ENCODE results near the gene TBC1D22B.
A peak's percentile ranks its signal among the peaks of the same experiment; 100 is the strongest.

TBC1D22B gene

DNA sequence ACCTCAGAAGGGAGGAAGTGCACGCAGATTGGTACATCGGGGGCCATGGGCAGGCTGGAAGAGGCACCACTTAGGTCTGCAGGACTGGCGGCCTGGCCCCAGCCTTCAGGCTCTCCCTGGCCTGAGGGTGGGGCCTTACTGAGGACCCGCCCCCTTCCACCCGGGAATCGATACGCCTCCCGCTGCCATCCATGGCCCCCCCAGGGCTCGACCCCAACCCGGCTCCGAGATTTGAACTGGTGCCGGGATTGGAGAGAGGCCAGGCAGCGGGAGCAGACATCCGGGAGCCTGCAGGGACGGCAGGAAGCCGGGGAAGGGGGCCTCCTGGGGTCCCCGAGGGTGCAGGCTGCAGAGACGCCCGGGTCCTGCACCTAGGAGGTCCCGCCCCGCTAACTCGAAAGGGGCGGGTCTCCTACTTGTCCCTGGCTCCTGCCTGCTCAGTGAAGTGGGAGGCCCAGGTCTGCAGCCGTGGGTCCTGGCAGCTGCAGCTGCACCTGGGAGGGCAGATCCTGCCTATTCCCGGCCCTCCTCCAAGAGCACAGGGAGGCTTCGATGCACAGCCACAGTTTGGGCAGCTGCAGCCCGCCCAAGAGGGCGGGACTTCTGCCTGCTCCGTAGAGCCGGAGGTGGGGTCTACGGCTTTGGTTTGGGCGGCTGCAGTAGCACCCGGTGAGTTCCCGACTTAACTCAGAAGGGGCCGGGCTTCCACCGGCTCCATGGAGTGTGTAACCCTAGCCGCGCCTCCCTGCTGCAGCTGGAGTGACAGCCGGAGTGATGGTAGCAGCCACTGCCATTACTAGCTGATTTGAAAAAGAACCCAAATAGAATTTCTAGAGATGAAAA, 35.2 kb upstream of the TBC1D22B start (continued):
- TF ChIP-seq, protein P1, sequence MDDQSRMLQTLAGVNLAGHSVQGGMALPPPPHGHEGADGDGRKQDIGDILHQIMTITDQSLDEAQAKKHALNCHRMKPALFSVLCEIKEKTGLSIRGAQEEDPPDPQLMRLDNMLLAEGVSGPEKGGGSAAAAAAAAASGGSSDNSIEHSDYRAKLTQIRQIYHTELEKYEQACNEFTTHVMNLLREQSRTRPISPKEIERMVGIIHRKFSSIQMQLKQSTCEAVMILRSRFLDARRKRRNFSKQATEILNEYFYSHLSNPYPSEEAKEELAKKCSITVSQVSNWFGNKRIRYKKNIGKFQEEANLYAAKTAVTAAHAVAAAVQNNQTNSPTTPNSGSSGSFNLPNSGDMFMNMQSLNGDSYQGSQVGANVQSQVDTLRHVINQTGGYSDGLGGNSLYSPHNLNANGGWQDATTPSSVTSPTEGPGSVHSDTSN (CRISPR knock-in tag; IDR thresholded peaks at IDR 0.05), result no peak
- TF ChIP-seq TCF7L2 (IDR thresholded peaks at IDR 0.05; ENCODE audit: borderline replicate concordance, low read depth, low read length) (no peak), ZNF354C (tag by site-specific recombination; IDR thresholded peaks at IDR 0.05; ENCODE audit: borderline replicate concordance, low read depth) (no peak), ZBTB1 (tag by site-specific recombination; IDR thresholded peaks at IDR 0.05) (no peak), ZNF549 (tag by site-specific recombination; IDR thresholded peaks at IDR 0.05) (no peak), ZFP69B (tag by site-specific recombination; IDR thresholded peaks at IDR 0.05) (peak; percentile 70), ZNF510 (tag by site-specific recombination; IDR thresholded peaks at IDR 0.05; ENCODE audit: insufficient replicate concordance) (no peak), ZNF112 (tag by site-specific recombination; IDR thresholded peaks at IDR 0.05) (no peak), ZNF121 (tag by site-specific recombination; IDR thresholded peaks at IDR 0.05) (peak; percentile 70; the same call in 1 of the 2 replicates), GLIS2 (tag by site-specific recombination; IDR thresholded peaks at IDR 0.05) (peak; percentile 99), FEZF1 (tag by site-specific recombination; IDR thresholded peaks at IDR 0.05) (no peak), ZNF76 (tag by site-specific recombination; IDR thresholded peaks at IDR 0.05; ENCODE audit: borderline replicate concordance, low read depth) (0 out of 2 replicates have a peak, but pooled peaks have one; percentile 31), ZNF266 (tag by site-specific recombination; IDR thresholded peaks at IDR 0.05; ENCODE audit: low read depth) (no peak), YY1 (tag by site-specific recombination; IDR thresholded peaks at IDR 0.05) (no peak), KLF7 (tag by site-specific recombination; IDR thresholded peaks at IDR 0.05; ENCODE audit: borderline replicate concordance) (no peak), MYNN (tag by site-specific recombination; IDR thresholded peaks at IDR 0.05; ENCODE audit: borderline replicate concordance) (no peak), SALL2 (tag by site-specific recombination; IDR thresholded peaks at IDR 0.05; ENCODE audit: borderline replicate concordance) (no peak), ZNF433 (tag by site-specific recombination; IDR thresholded peaks at IDR 0.05; ENCODE audit: low read depth) (no peak), ZNF585B (tag by site-specific recombination; IDR thresholded peaks at IDR 0.05) (no peak)
- TF ChIP-seq, protein P2, sequence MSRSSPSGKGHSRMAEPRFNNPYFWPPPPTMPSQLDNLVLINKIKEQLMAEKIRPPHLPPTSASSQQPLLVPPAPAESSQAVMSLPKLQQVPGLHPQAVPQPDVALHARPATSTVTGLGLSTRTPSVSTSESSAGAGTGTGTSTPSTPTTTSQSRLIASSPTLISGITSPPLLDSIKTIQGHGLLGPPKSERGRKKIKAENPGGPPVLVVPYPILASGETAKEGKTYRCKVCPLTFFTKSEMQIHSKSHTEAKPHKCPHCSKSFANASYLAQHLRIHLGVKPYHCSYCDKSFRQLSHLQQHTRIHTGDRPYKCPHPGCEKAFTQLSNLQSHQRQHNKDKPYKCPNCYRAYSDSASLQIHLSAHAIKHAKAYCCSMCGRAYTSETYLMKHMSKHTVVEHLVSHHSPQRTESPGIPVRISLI (tag by site-specific recombination; IDR thresholded peaks at IDR 0.05), result no peak
- TF ChIP-seq, protein P3, sequence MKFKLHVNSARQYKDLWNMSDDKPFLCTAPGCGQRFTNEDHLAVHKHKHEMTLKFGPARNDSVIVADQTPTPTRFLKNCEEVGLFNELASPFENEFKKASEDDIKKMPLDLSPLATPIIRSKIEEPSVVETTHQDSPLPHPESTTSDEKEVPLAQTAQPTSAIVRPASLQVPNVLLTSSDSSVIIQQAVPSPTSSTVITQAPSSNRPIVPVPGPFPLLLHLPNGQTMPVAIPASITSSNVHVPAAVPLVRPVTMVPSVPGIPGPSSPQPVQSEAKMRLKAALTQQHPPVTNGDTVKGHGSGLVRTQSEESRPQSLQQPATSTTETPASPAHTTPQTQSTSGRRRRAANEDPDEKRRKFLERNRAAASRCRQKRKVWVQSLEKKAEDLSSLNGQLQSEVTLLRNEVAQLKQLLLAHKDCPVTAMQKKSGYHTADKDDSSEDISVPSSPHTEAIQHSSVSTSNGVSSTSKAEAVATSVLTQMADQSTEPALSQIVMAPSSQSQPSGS (tag by site-specific recombination; IDR thresholded peaks at IDR 0.05; ENCODE audit: low read depth), result no peak
- TF ChIP-seq, protein P4, sequence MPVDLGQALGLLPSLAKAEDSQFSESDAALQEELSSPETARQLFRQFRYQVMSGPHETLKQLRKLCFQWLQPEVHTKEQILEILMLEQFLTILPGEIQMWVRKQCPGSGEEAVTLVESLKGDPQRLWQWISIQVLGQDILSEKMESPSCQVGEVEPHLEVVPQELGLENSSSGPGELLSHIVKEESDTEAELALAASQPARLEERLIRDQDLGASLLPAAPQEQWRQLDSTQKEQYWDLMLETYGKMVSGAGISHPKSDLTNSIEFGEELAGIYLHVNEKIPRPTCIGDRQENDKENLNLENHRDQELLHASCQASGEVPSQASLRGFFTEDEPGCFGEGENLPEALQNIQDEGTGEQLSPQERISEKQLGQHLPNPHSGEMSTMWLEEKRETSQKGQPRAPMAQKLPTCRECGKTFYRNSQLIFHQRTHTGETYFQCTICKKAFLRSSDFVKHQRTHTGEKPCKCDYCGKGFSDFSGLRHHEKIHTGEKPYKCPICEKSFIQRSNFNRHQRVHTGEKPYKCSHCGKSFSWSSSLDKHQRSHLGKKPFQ (tag by site-specific recombination; IDR thresholded peaks at IDR 0.05), result no peak
- TF ChIP-seq, protein P5, sequence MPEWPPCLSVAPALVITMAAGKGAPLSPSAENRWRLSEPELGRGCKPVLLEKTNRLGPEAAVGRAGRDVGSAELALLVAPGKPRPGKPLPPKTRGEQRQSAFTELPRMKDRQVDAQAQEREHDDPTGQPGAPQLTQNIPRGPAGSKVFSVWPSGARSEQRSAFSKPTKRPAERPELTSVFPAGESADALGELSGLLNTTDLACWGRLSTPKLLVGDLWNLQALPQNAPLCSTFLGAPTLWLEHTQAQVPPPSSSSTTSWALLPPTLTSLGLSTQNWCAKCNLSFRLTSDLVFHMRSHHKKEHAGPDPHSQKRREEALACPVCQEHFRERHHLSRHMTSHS (tag by site-specific recombination; IDR thresholded peaks at IDR 0.05), result no peak
- TF ChIP-seq, protein P6, sequence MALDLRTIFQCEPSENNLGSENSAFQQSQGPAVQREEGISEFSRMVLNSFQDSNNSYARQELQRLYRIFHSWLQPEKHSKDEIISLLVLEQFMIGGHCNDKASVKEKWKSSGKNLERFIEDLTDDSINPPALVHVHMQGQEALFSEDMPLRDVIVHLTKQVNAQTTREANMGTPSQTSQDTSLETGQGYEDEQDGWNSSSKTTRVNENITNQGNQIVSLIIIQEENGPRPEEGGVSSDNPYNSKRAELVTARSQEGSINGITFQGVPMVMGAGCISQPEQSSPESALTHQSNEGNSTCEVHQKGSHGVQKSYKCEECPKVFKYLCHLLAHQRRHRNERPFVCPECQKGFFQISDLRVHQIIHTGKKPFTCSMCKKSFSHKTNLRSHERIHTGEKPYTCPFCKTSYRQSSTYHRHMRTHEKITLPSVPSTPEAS (tag by site-specific recombination; IDR thresholded peaks at IDR 0.05), result no peak
- TF ChIP-seq, protein P7, sequence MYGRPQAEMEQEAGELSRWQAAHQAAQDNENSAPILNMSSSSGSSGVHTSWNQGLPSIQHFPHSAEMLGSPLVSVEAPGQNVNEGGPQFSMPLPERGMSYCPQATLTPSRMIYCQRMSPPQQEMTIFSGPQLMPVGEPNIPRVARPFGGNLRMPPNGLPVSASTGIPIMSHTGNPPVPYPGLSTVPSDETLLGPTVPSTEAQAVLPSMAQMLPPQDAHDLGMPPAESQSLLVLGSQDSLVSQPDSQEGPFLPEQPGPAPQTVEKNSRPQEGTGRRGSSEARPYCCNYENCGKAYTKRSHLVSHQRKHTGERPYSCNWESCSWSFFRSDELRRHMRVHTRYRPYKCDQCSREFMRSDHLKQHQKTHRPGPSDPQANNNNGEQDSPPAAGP (tag by site-specific recombination; IDR thresholded peaks at IDR 0.05), result no peak
- TF ChIP-seq, protein P8, sequence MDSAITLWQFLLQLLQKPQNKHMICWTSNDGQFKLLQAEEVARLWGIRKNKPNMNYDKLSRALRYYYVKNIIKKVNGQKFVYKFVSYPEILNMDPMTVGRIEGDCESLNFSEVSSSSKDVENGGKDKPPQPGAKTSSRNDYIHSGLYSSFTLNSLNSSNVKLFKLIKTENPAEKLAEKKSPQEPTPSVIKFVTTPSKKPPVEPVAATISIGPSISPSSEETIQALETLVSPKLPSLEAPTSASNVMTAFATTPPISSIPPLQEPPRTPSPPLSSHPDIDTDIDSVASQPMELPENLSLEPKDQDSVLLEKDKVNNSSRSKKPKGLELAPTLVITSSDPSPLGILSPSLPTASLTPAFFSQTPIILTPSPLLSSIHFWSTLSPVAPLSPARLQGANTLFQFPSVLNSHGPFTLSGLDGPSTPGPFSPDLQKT (IDR thresholded peaks at IDR 0.05; ENCODE audit: borderline replicate concordance, low read depth, low read length), result no peak
- TF ChIP-seq, protein P9, sequence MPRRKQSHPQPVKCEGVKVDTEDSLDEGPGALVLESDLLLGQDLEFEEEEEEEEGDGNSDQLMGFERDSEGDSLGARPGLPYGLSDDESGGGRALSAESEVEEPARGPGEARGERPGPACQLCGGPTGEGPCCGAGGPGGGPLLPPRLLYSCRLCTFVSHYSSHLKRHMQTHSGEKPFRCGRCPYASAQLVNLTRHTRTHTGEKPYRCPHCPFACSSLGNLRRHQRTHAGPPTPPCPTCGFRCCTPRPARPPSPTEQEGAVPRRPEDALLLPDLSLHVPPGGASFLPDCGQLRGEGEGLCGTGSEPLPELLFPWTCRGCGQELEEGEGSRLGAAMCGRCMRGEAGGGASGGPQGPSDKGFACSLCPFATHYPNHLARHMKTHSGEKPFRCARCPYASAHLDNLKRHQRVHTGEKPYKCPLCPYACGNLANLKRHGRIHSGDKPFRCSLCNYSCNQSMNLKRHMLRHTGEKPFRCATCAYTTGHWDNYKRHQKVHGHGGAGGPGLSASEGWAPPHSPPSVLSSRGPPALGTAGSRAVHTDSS (tag by site-specific recombination; IDR thresholded peaks at IDR 0.05), result no peak

Data from HEK293 (cell line).